ENCODE results near the gene STXBP1.

GRCh38 chr9:127676638-127677037 lies 64.6 kb downstream of the STXBP1 start:
- TF ChIP-seq RAD21 (IDR thresholded peaks at IDR 0.05; ENCODE audit: low read depth): no peak
- TF ChIP-seq MAX (IDR thresholded peaks at IDR 0.05): no peak
- TF ChIP-seq, protein P1, sequence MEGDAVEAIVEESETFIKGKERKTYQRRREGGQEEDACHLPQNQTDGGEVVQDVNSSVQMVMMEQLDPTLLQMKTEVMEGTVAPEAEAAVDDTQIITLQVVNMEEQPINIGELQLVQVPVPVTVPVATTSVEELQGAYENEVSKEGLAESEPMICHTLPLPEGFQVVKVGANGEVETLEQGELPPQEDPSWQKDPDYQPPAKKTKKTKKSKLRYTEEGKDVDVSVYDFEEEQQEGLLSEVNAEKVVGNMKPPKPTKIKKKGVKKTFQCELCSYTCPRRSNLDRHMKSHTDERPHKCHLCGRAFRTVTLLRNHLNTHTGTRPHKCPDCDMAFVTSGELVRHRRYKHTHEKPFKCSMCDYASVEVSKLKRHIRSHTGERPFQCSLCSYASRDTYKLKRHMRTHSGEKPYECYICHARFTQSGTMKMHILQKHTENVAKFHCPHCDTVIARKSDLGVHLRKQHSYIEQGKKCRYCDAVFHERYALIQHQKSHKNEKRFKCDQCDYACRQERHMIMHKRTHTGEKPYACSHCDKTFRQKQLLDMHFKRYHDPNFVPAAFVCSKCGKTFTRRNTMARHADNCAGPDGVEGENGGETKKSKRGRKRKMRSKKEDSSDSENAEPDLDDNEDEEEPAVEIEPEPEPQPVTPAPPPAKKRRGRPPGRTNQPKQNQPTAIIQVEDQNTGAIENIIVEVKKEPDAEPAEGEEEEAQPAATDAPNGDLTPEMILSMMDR (IDR thresholded peaks at IDR 0.05 in 2 of 3, conservative IDR thresholded peaks at IDR 0.05 in 1 of 3; ENCODE audit: borderline replicate concordance in 1 of 3, insufficient read depth in 1 of 3, low read depth in 2 of 3, low read length in 2 of 3): no peak
- TF ChIP-seq POLR2A (IDR thresholded peaks at IDR 0.05; ENCODE audit: borderline replicate concordance, extremely low read depth, insufficient read depth, insufficient read length): no peak
- TF ChIP-seq YY1 (IDR thresholded peaks at IDR 0.05; ENCODE audit: extremely low read depth, insufficient replicate concordance, low read depth, low read length): no peak
- no peak for TF ChIP-seq JUND (IDR thresholded peaks at IDR 0.05)
- TF ChIP-seq EZH2 (IDR thresholded peaks at IDR 0.05): no peak
- TF ChIP-seq EGR1 (IDR thresholded peaks at IDR 0.05; ENCODE audit: low read depth): no peak
- no peak for TF ChIP-seq FOSL1 (IDR thresholded peaks at IDR 0.05; ENCODE audit: low read depth)
- TF ChIP-seq SP1 (IDR thresholded peaks at IDR 0.05; ENCODE audit: low read depth): no peak
- no peak for TF ChIP-seq TCF7L2 (IDR thresholded peaks at IDR 0.05; ENCODE audit: borderline replicate concordance, extremely low read depth, insufficient read depth, insufficient read length)
- TF ChIP-seq CEBPB (IDR thresholded peaks at IDR 0.05; ENCODE audit: low read depth): no peak
- TF ChIP-seq SIN3A (IDR thresholded peaks at IDR 0.05; ENCODE audit: low read depth): no peak
